Skeletal muscle satellite cell (primary cell): ENCODE measurements around the gene RERE.
"Not testable (repeated sequence)": the region's sequence is repeated elsewhere in the genome, so short reads cannot be mapped to it uniquely, and the experiment has no call there.

Experiments used
- H3K27me3 ChIP-seq: 2 replicates; pipeline ENCODE4 v1.7.0; 2013; ENCODE audit warnings: low read length; ENCODE audit not compliant: control insufficient read depth, insufficient read depth
- H3K36me3 ChIP-seq: 2 replicates; pipeline ENCODE4 v1.7.0; 2013; ENCODE audit warnings: mild to moderate bottlenecking, control low read depth, low read length; ENCODE audit not compliant: insufficient read depth
- H3K4me1 ChIP-seq: 2 replicates; pipeline ENCODE4 v1.7.0; 2013; ENCODE audit warnings: low read length; ENCODE audit not compliant: control insufficient read depth, insufficient read depth
- H3K4me2 ChIP-seq: 2 replicates; pipeline ENCODE4 v1.7.0; 2013; ENCODE audit warnings: mild to moderate bottlenecking, low read length
- H3K4me3 ChIP-seq: 2 replicates; pipeline ENCODE4 v1.7.0; 2013; ENCODE audit warnings: low read length
- H3K9ac ChIP-seq: 2 replicates; pipeline ENCODE4 v1.7.0; 2013; ENCODE audit warnings: mild to moderate bottlenecking, low read depth, low read length, moderate library complexity
- H3K9me3 ChIP-seq: replicated peaks from 2 replicates; pipeline ENCODE4 v1.7.0; 2013; ENCODE audit warnings: mild to moderate bottlenecking, control low read depth, low read length

Gene RERE

GRCh38 chr1:8791819-8792218 lies 25.6 kb downstream of the RERE start:
- Histone ChIP-seq H3K9ac (no peak overlapping the region), H3K4me3 (no peak overlapping the region), H3K27me3 (no peaks in the 10 kb centered on the region), H3K9me3 (no peaks in the 10 kb centered on the region), H3K4me2 (no peak overlapping the region), H3K4me1 (no peaks in the 10 kb centered on the region), H3K36me3 (no peaks in the 10 kb centered on the region)

GRCh38 chr1:8790987-8791386 lies 26.5 kb downstream of the RERE start:
- no peak overlapping the region for H3K4me3 ChIP-seq
- no peak overlapping the region for H3K4me2 ChIP-seq
- no peak overlapping the region for H3K9ac ChIP-seq
- H3K27me3 ChIP-seq, result no peaks in the 10 kb centered on the region
- H3K9me3 ChIP-seq, result no peaks in the 10 kb centered on the region
- H3K4me1 ChIP-seq, result no peaks in the 10 kb centered on the region
- no peaks in the 10 kb centered on the region for H3K36me3 ChIP-seq

- Histone ChIP-seq H3K4me2 (no peak overlapping the region), H3K36me3 (no peaks in the 10 kb centered on the region), H3K4me1 (no peaks in the 10 kb centered on the region), H3K9me3 (no peaks in the 10 kb centered on the region), H3K27me3 (no peaks in the 10 kb centered on the region), H3K9ac (no peak overlapping the region), H3K4me3 (no peak overlapping the region)
Observed at GRCh38 chr1:8790478-8790877, 27.0 kb downstream of the RERE start.

GRCh38 chr1:8789314-8790214 lies 27.9 kb downstream of the RERE start:
- Histone ChIP-seq H3K4me2 (no peak overlapping the region), H3K27me3 (no peaks in the 10 kb centered on the region), H3K4me1 (no peaks in the 10 kb centered on the region), H3K4me3 (no peak overlapping the region), H3K9me3 (no peaks in the 10 kb centered on the region), H3K36me3 (no peaks in the 10 kb centered on the region), H3K9ac (no peak overlapping the region)

- no peaks in the 10 kb centered on the region for H3K9me3 ChIP-seq
- no peak overlapping the region for H3K4me2 ChIP-seq
- no peaks in the 10 kb centered on the region for H3K4me1 ChIP-seq
- H3K4me3 ChIP-seq, result no peak overlapping the region
- H3K9ac ChIP-seq, result no peak overlapping the region
- no peaks in the 10 kb centered on the region for H3K27me3 ChIP-seq
- no peaks in the 10 kb centered on the region for H3K36me3 ChIP-seq
Observed at GRCh38 chr1:8787218-8787617, 30.2 kb downstream of the RERE start.

GRCh38 chr1:8786204-8786603 lies 31.2 kb downstream of the RERE start:
- not testable (repeated sequence) for H3K9ac ChIP-seq, H3K4me1 ChIP-seq, H3K4me2 ChIP-seq, H3K36me3 ChIP-seq, H3K27me3 ChIP-seq, H3K4me3 ChIP-seq, H3K9me3 ChIP-seq

GRCh38 chr1:8782955-8783354 lies 34.5 kb downstream of the RERE start:
- H3K4me1 ChIP-seq, result no peaks in the 10 kb centered on the region
- no peak overlapping the region for H3K4me3 ChIP-seq
- no peaks in the 10 kb centered on the region for H3K27me3 ChIP-seq
- H3K36me3 ChIP-seq, result no peaks in the 10 kb centered on the region
- H3K9ac ChIP-seq, result no peak overlapping the region
- no peaks in the 10 kb centered on the region for H3K9me3 ChIP-seq
- no peak overlapping the region for H3K4me2 ChIP-seq

- H3K4me2 ChIP-seq, result no peak overlapping the region
- no peaks in the 10 kb centered on the region for H3K27me3 ChIP-seq
- no peak overlapping the region for H3K9ac ChIP-seq
- H3K9me3 ChIP-seq, result no peaks in the 10 kb centered on the region
- H3K4me1 ChIP-seq, result no peaks in the 10 kb centered on the region
- no peaks in the 10 kb centered on the region for H3K36me3 ChIP-seq
- no peak overlapping the region for H3K4me3 ChIP-seq
Observed at GRCh38 chr1:8782001-8782620, 35.3 kb downstream of the RERE start.

GRCh38 chr1:8780405-8780804 lies 37.0 kb downstream of the RERE start:
- no peak overlapping the region for H3K4me2 ChIP-seq
- no peaks in the 10 kb centered on the region for H3K4me1 ChIP-seq
- no peaks in the 10 kb centered on the region for H3K27me3 ChIP-seq
- H3K4me3 ChIP-seq, result no peak overlapping the region
- no peaks in the 10 kb centered on the region for H3K36me3 ChIP-seq
- no peak overlapping the region for H3K9ac ChIP-seq
- no peaks in the 10 kb centered on the region for H3K9me3 ChIP-seq

GRCh38 chr1:8777867-8778266 lies 39.6 kb downstream of the RERE start:
- H3K27me3 ChIP-seq, result no peaks in the 10 kb centered on the region

GRCh38 chr1:8776104-8776503 lies 41.3 kb downstream of the RERE start:
- H3K4me3 ChIP-seq, result no peak overlapping the region
- H3K4me2 ChIP-seq, result no peak overlapping the region
- no peaks in the 10 kb centered on the region for H3K9me3 ChIP-seq
- H3K36me3 ChIP-seq, result no peaks in the 10 kb centered on the region
- no peaks in the 10 kb centered on the region for H3K27me3 ChIP-seq
- no peak overlapping the region for H3K9ac ChIP-seq
- H3K4me1 ChIP-seq, result no peaks in the 10 kb centered on the region

More at GRCh38 chr1:8777867-8778266, 39.6 kb downstream of the RERE start:
- no peaks in the 10 kb centered on the region for H3K9me3 ChIP-seq
- H3K9ac ChIP-seq, result no peak overlapping the region
- H3K4me1 ChIP-seq, result no peaks in the 10 kb centered on the region
- H3K36me3 ChIP-seq, result no peaks in the 10 kb centered on the region
- H3K4me3 ChIP-seq, result no peak overlapping the region
- H3K4me2 ChIP-seq, result no peak overlapping the region

GRCh38 chr1:8767006-8767405 lies 50.4 kb downstream of the RERE start:
- H3K36me3 ChIP-seq, result no peaks in the 10 kb centered on the region
- H3K9ac ChIP-seq, result no peak overlapping the region
- H3K9me3 ChIP-seq, result no peaks in the 10 kb centered on the region
- H3K4me3 ChIP-seq, result no peak overlapping the region
- no peak overlapping the region for H3K4me2 ChIP-seq
- no peaks in the 10 kb centered on the region for H3K4me1 ChIP-seq
- no peaks in the 10 kb centered on the region for H3K27me3 ChIP-seq
